ENCODE results near the gene LAMP1.
"Not testable (repeated sequence)": the region's sequence is repeated elsewhere in the genome, so short reads cannot be mapped to it uniquely, and the experiment has no call there.

The LAMP1 gene

GRCh38 chr13:113329656-113330312, 32.7 kb downstream of the LAMP1 start:
- DNase-seq: no peak

- DNase-seq: no peak
Observed at GRCh38 chr13:113332615-113333014, 35.6 kb downstream of the LAMP1 start.

- DNase-seq: no peak
Observed at GRCh38 chr13:113333076-113333475, 36.0 kb downstream of the LAMP1 start.

GRCh38 chr13:113337556-113337955, 40.5 kb downstream of the LAMP1 start:
- DNase-seq: no peak

- no peak for DNase-seq
Observed at GRCh38 chr13:113337976-113338375, 40.9 kb downstream of the LAMP1 start.

- DNase-seq: no peak
Observed at GRCh38 chr13:113338451-113338850, 41.4 kb downstream of the LAMP1 start.

- DNase-seq: no peak
Observed at GRCh38 chr13:113342820-113343691, 46.0 kb downstream of the LAMP1 start.

- DNase-seq: no peak
Observed at GRCh38 chr13:113343692-113343968, 46.6 kb downstream of the LAMP1 start.

GRCh38 chr13:113345486-113345885, 48.4 kb downstream of the LAMP1 start:
- DNase-seq: no peak

- DNase-seq: not testable (repeated sequence)
Observed at GRCh38 chr13:113347736-113348225, 50.7 kb downstream of the LAMP1 start.

- DNase-seq: no peak
Observed at GRCh38 chr13:113348591-113348990, 51.6 kb downstream of the LAMP1 start.

- DNase-seq: no peak
Observed at GRCh38 chr13:113349050-113349449, 52.0 kb downstream of the LAMP1 start.

- no peak for DNase-seq
Observed at GRCh38 chr13:113349491-113349890, 52.5 kb downstream of the LAMP1 start.

- DNase-seq: no peak
Observed at GRCh38 chr13:113350065-113350937, 53.3 kb downstream of the LAMP1 start.

- DNase-seq: no peak
Observed at GRCh38 chr13:113350938-113351335, 53.9 kb downstream of the LAMP1 start.

- DNase-seq: no peak
Observed at GRCh38 chr13:113351514-113352026, 54.5 kb downstream of the LAMP1 start.

GRCh38 chr13:113353254-113353653, 56.2 kb downstream of the LAMP1 start:
- no peak for DNase-seq

GRCh38 chr13:113354831-113355610, 58.0 kb downstream of the LAMP1 start:
- DNase-seq: no peak

GRCh38 chr13:113355621-113356020, 58.6 kb downstream of the LAMP1 start:
- DNase-seq: no peak

GRCh38 chr13:113356596-113356995, 59.6 kb downstream of the LAMP1 start:
- no peak for DNase-seq

GRCh38 chr13:113357529-113357928, 60.5 kb downstream of the LAMP1 start:
- DNase-seq: no peak

- no peak for DNase-seq
Observed at GRCh38 chr13:113358653-113359190, 61.7 kb downstream of the LAMP1 start.

Measured in NCI-H2171 treated with DMSO at 0.1 percent for 48 hours (cell line).